NCI-H69 (cell line): ENCODE results near the gene INVS.
"Not testable (repeated sequence)": the region's sequence is repeated elsewhere in the genome, so short reads cannot be mapped to it uniquely, and the experiment has no call there.

Experiments used
- DNase-seq: peaks from one replicate; lab custom pipeline; 2025; lab: John Stamatoyannopoulos, UW

INVS gene

GRCh38 chr9:100084734-100085133 lies 14.3 kb upstream of the INVS start:
- DNase-seq = no peak

GRCh38 chr9:100086097-100086635 lies 12.9 kb upstream of the INVS start:
- no peak for DNase-seq

GRCh38 chr9:100087218-100087617 lies 11.8 kb upstream of the INVS start:
- DNase-seq = no peak

DNA sequence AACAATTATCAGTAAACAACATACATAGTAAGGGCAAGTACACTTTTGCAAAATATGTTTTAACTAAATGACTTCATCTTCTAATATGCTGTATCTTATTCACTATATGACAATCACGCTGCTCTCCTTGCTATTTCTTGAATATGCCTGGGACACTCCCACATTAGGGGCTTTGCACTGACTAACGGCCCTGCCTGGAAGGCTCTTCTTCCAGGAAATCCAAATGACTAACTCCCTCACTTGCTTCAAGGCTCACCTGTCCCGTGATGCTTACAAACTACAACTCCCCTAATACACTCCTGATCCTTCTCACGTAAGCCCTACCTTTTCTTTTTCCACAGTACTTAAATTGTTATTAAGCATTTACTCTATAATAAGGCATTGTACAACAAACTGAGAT lies 10.8 kb upstream of the INVS start:
- no peak for DNase-seq

- DNase-seq = no peak
Observed at GRCh38 chr9:100090880-100091279, 8.2 kb upstream of the INVS start.

DNA sequence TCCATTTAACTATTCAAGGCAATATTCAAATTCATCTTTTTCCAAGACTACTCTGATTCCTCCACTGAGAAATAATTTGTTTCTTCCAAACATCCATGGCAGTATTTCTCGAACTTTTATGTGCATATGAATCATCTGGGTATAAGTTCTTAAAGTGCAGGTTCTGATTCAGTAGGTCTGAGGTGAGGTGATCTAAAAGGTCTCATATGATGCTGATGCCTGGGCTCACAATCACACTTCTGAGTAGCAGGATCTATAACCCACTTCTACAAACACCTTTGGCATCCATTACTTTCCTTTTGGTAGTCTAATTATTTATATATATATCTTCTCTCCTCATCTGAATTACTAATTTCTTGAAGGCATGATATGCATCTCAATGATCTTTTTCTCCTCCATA lies 7.4 kb upstream of the INVS start:
- no peak for DNase-seq

- no peak for DNase-seq
Observed at GRCh38 chr9:100092066-100092465, 7.0 kb upstream of the INVS start.

GRCh38 chr9:100094411-100094810 lies 4.6 kb upstream of the INVS start:
- not testable (repeated sequence) for DNase-seq

GRCh38 chr9:100096378-100096916 lies 2.6 kb upstream of the INVS start:
- DNase-seq = no peak

GRCh38 chr9:100098046-100098886 lies 777 bp upstream of the INVS start:
- peak; percentile 90 for DNase-seq

DNA sequence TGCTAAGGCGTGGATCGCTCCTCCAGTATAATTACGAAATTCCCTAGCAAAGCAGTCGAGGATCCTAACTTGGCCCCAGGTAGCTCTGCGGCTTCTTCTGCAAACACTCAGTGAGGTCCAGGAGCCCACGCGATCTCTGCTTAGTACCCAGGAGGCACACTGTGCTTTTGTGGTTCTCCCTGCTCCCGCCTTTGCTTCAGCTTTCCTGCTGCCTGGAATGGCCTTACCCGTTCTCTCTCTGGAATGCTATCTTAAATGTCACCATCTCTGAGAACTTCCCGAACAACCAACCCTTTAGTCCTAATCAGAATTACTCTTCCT lies 639 bp downstream of the INVS start:
- DNase-seq = peak; percentile 81

DNA sequence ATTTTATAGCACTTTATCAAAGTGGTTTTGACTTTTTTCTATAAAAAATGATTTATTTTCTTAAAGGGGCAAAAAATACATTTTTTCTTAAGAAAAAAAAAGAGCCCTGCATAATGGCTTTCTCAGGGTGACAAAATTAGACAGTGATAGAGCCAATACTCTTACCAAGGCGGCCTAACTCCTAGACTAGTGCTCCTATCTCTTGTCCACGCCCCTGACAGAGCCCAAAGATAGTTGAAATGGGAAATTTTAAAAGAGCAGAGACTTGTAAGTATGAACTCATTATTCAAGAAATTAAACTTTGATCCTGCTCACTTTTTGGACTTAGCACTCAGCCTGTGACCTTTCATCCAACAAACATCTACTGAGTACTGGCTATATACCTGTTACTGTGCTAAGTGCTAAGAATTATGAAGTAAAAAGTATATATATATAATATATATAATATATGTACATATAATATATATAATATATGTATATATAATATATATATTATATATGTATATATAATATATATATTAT lies 1.2 kb downstream of the INVS start:
- peak; percentile 34 for DNase-seq

- no peak for DNase-seq
Observed at GRCh38 chr9:100101608-100102007, 2.6 kb downstream of the INVS start.

DNA sequence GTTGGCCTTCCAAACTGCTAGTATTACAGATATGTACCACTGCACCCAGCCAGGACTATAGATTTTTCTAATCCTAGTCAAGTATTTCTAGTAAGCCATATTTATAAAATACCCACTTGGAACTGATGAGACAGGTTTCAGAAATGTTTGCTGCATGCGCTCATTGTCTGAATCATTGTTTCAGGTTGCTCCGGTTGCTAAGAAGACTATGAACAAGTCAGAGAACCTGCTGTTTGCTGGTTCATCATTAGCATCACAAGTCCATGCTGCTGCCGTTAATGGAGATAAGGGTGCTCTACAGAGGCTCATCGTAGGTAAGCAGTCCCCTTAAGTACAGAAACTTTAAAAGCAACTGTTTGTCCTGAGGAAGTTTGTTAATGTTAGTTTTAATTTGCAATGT lies 5.3 kb downstream of the INVS start:
- DNase-seq = no peak

GRCh38 chr9:100105861-100106260 lies 6.8 kb downstream of the INVS start:
- DNase-seq = no peak

GRCh38 chr9:100106616-100107015 lies 7.6 kb downstream of the INVS start:
- no peak for DNase-seq

- no peak for DNase-seq
Observed at GRCh38 chr9:100108559-100108958, 9.5 kb downstream of the INVS start.

GRCh38 chr9:100111235-100111634 lies 12.2 kb downstream of the INVS start:
- DNase-seq = no peak

DNA sequence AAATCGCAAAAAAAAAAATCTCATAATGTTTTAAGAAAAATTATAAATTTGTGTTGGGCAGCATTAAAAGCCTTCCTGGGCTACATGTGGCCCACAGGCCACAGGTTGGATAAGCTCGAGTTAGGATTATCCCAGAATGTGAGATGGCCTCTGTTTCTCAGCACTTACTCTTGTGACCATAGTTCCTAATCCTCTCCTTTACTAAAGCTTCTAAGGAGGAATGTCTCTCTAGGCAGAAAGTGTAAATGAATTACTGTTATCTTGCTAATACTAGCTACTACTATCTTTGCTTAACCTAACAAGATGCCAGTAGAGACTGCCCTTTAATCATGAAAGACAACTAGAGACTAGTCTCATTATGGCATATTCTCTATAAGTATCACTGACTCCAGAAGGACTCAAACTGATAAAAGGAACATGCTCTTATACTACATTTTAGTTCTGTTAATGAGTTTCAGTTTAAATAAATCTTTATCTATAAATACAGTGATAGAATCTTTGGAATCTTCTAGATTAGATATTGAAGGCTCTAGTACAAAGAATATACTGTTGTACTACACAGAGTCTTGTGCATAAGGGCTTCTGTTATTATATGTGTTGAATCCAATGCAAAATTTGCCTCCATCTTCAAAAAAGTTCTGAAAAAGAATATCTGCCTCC lies 13.8 kb downstream of the INVS start:
- DNase-seq = no peak

DNA sequence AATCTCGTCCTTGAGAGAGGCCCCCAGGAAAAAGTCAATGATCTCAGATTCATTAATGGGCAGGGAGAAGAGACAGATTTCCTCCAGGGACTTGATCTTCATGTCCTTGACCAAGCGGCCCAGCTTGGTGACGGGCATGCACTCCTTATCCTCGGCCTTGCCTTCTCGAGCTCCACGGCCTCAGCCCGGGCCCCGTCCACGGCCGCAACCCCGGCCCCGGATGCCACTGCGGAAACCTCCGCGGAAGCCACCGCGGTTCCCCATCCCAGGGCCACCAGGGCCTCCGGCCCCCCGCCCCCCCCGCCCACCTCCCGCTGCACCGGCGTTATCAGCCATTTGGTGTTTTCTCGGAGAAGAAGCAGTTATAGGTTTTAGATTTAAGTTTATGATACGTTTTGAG lies 18.3 kb downstream of the INVS start:
- no peak for DNase-seq

DNA sequence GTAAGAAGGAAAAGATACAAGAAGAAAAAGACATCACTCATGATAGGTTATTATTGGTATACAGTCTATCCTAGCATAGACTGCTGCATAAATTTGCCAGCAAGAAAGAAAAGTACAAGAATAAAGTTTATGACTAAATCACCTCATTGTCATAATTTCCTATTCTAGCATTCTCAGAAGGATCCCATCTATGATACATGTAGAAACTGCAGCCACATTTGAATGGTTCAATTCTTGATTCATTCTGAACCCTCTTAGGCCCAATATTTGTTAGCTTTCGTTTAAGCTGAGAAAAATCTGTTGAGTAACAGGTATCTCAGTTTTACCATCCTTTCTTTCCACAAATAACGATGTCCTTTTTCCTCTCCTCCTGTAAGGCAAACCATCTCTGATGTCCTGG lies 21.2 kb downstream of the INVS start:
- no peak for DNase-seq

GRCh38 chr9:100125236-100125635 lies 26.2 kb downstream of the INVS start:
- DNase-seq = peak; percentile 38

DNA sequence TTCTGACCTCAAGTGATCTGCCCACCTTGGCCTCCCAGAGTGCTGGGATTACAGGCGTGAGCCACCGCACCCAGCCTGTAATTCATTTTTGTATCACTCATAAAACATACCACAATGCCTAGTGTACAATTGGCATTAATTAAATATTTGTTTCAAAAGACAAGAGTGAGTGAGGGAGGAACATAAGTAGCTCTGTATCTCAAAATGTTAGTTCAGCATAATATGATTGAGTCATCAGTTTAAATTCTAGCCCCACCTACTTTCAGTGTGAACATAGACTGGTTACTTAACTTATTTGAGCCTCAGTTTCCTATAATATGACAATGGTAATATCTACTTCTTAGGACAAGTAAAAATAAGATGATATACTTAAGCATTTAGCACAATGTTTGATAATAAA lies 26.9 kb downstream of the INVS start:
- DNase-seq = no peak
